Thoracic aorta (tissue), 2 donors: ENCODE results near the gene DMD. TPM values are rescaled to one million over a fixed set of nuclear protein-coding genes. Genes with fewer than 3 reads are reported as not detected.

Source experiments
- ATAC-seq: fragments of 150-250 bp; one replicate; pipeline ENCODE4 v1.8.0; 2017; ENCODE audit warnings: low read depth; ENCODE audit not compliant: insufficient number of reproducible peaks, low FRiP score
- DNase-seq: peaks from one replicate; pipeline ENCODE4 v3.0.0-alpha.2; 2020; ENCODE audit warnings: low spot score
- H3K27ac ChIP-seq, 2 donors: fragments of 200-600 bp; sonication (generic); 1 replicate in 1 of 2; 2 replicates in 1 of 2; pipeline ENCODE4 v1.5.1; 2016; ENCODE audit warnings: mild to moderate bottlenecking in 2 of 2, moderate library complexity in 2 of 2
- H3K27me3 ChIP-seq: fragments of 200-600 bp; sonication (generic); replicated peaks from 2 replicates; pipeline ENCODE4 v1.6.0; 2016; ENCODE audit warnings: mild to moderate bottlenecking; ENCODE audit not compliant: insufficient read depth
- H3K36me3 ChIP-seq: fragments of 200-600 bp; sonication (generic); one replicate; pipeline ENCODE4 v1.5.1; 2016
- H3K4me1 ChIP-seq, 2 donors: fragments of 200-600 bp; sonication (generic); 1 replicate in 1 of 2; 2 replicates in 1 of 2; pipeline versions ENCODE4 v1.5.1 to v1.6.0; 2016; ENCODE audit warnings: low read depth in 2 of 2, mild to moderate bottlenecking in 1 of 2; ENCODE audit not compliant: control insufficient read depth in 1 of 2
- H3K4me3 ChIP-seq: fragments of 200-600 bp; sonication (generic); 2 replicates; pipeline ENCODE4 v1.5.1; 2016; ENCODE audit warnings: mild to moderate bottlenecking
- H3K9me3 ChIP-seq: fragments of 200-600 bp; sonication (generic); 2 replicates; pipeline ENCODE4 v1.5.1; 2016
- CTCF ChIP-seq: fragments of 200-600 bp; sonication (generic); IDR thresholded peaks from one replicate; pipeline ENCODE4 v1.5.1; 2019; ENCODE audit warnings: antibody characterized with exemption
- total RNA-seq, 2 donors: library from RNA; depleted of rRNA; stranded (reverse); fragments of >200 nt; gene quantifications; one replicate each; pipeline versions ENCODE4 v1.1.0 to v1.2.3, GENCODE V29; 2016

Gene DMD
- total RNA-seq = 100 to 1,000 TPM; 224 to 233 TPM

- Histone ChIP-seq H3K27ac (peak within 1 kb of the TSS; percentile 47 to 51), H3K9me3 (no peaks in the 10 kb centered on the region), H3K4me1 (peaks cover 0 to 5% of the 10 kb centered on the region in 2 donors), H3K36me3 (no peaks in the 10 kb centered on the region), H3K27me3 (no peaks in the 10 kb centered on the region), H3K4me3 (peak within 1 kb of the TSS; percentile 72)
- DNase-seq (peak; percentile 28), ATAC-seq (peak; percentile 89)
- TF ChIP-seq CTCF = no peak
These were observed at the start of gene DMD for GRCh38 chrX:33211356-33212260. DMD (minus strand) TSS chrX:33211549; CDS start chrX:33211312, 237 bp downstream.

- Histone ChIP-seq H3K4me3 (no peak overlapping the region), H3K9me3 (no peaks in the 10 kb centered on the region), H3K27ac (no peak overlapping the region), H3K27me3 (no peaks in the 10 kb centered on the region), H3K4me1 (no peaks in the 10 kb centered on the region), H3K36me3 (no peaks in the 10 kb centered on the region)
- DNase-seq = no peak
- TF ChIP-seq CTCF = no peak
- no peak for ATAC-seq
These were observed 41.0 kb upstream of the DMD start for GRCh38 chrX:33252306-33252825.

- ATAC-seq (no peak), DNase-seq (no peak)
- Histone ChIP-seq H3K9me3 (no peaks in the 10 kb centered on the region), H3K4me1 (no peaks in the 10 kb centered on the region), H3K36me3 (no peaks in the 10 kb centered on the region), H3K4me3 (no peak overlapping the region), H3K27me3 (no peaks in the 10 kb centered on the region), H3K27ac (no peak overlapping the region)
- TF ChIP-seq CTCF = no peak
These were observed 7.5 kb upstream of the DMD start for GRCh38 chrX:33218819-33219218.

- no peaks in the 10 kb centered on the region for H3K27me3 ChIP-seq
- no peaks in the 10 kb centered on the region for H3K36me3 ChIP-seq
- ATAC-seq = no peak
- H3K9me3 ChIP-seq = no peaks in the 10 kb centered on the region
- peak overlapping the region; percentile 47 to 51 for H3K27ac ChIP-seq
- TF ChIP-seq CTCF = no peak
- peak overlapping the region; percentile 72 for H3K4me3 ChIP-seq
- DNase-seq = no peak
- peaks cover 0 to 5% of the 10 kb centered on the region in 2 donors for H3K4me1 ChIP-seq
These were observed 1.2 kb downstream of the DMD start for GRCh38 chrX:33210156-33210555.

GRCh38 chrX:33207056-33207455 lies 4.3 kb downstream of the DMD start:
- ATAC-seq = no peak
- H3K9me3 ChIP-seq = no peaks in the 10 kb centered on the region
- peak overlapping the region; percentile 72 for H3K4me3 ChIP-seq
- no peak for DNase-seq
- no peaks in the 10 kb centered on the region for H3K27me3 ChIP-seq
- peak overlapping the region; percentile 38 to 69 for H3K27ac ChIP-seq
- no peaks in the 10 kb centered on the region for H3K36me3 ChIP-seq
- no peak for TF ChIP-seq CTCF
- no peaks in the 10 kb centered on the region for H3K4me1 ChIP-seq
